ENCODE data around the gene ARX.

Gene ARX

DNA sequence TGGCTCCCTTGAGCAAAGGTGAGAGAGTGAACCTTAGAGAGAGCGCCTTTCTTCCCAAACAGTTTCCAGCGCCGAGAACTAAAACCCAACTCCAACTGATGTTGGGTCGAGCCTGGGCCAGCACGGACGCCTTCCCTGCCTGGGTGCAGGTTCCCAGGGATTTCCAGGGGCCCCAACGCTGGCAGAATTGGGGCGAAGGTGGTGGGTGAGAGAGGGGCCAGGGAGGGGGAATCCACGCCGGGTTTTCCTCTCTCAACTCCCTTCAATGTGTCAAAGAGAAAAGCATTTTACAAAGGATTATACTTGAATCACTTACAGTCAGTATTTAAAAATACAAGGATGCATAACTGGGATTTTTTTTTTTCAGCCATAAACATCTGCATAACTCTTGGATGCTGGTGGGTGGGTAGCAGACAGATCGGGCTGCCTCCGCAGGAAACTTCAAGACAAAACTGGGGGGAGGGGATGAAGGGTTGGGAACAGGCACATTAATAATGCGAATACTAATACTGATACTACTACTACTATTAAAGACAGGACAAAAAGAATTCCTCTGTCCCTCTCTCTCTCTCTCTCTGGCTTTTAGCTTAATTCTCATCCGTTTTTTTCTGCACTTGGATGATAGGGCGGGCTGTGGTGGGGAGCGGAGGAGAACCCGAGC, 1.3 kb upstream of the ARX start:
- DNase-seq (ENCODE audit: low spot score) = no peak

DNA sequence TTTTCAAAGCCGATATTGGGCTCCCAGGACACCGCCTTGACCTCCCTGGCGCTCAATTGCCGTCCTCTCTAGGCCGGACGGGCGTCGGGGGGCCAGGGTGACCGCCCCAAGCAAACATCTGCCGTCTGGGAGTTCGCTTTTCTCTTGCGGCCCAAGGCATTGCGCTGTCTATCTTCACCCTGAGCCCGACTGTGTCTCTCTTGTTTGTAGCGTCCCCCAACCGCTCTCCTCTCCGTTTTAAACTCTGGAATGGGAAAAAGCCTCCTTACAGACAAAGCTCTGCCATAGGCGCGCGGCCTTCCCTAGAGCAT, 551 bp upstream of the ARX start:
- DNase-seq (ENCODE audit: low spot score) = no peak

DNA sequence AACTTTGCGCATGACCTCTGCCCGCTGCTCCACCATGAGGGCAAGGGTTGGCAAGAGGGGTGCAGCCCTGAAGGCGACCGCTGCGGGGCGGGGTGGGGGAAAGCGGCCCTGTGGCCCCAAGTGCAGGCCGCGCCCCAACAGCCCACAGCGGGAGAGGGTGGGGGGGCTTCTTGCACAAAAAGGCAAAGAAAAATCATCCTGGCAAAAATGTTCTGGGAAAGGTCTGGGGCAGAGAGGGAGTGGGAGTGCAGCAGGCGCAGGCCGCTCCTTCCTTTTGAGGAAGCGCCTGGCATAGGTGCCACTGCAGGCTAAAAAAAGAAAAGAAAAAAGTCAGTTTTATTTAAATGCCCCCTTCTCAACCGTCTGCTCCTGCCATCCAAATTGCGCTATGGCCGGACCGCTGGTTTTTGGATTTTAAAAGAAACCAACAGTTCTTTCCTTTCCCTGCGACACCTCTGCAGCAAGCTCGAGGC, 1.4 kb downstream of the ARX start:
- no peak for DNase-seq (ENCODE audit: low spot score)

DNA sequence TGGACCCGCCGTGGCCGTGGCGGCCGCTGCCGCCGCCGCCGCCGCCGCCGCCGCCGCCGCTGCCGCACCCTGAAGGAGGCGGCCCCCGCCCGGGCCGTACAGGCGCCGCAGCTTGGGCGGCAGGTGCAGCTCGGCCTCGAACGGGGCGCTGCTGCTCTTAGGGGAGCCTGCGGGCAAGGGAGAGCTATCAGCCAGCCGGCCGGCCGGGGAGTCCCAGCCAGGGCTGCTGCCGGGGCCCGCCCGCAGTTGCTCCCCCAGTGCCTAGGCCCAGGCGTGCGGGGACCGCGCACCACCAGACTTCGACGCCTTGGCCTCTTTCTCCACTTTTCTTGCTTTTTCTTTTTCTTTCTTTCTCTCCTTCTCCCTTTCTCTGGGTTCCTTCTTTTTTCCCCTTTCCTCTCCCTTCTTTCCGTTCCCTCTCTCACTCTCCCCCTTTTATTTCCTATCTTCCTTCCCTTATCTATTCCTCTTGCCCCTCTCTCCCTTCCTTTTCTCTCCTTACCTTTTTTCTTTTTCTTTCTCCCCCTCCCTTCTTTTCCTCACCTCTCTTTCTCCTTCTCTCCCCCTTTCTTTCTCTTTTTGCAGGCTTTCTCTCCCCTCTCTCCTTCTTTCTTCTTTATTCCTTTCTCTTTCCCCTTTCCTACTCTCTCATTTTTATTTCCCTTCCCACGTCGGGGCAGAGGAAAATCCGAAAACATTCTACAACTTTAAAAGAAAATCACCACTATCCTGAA, 2.0 kb downstream of the ARX start:
- no peak for DNase-seq (ENCODE audit: low spot score)

DNA sequence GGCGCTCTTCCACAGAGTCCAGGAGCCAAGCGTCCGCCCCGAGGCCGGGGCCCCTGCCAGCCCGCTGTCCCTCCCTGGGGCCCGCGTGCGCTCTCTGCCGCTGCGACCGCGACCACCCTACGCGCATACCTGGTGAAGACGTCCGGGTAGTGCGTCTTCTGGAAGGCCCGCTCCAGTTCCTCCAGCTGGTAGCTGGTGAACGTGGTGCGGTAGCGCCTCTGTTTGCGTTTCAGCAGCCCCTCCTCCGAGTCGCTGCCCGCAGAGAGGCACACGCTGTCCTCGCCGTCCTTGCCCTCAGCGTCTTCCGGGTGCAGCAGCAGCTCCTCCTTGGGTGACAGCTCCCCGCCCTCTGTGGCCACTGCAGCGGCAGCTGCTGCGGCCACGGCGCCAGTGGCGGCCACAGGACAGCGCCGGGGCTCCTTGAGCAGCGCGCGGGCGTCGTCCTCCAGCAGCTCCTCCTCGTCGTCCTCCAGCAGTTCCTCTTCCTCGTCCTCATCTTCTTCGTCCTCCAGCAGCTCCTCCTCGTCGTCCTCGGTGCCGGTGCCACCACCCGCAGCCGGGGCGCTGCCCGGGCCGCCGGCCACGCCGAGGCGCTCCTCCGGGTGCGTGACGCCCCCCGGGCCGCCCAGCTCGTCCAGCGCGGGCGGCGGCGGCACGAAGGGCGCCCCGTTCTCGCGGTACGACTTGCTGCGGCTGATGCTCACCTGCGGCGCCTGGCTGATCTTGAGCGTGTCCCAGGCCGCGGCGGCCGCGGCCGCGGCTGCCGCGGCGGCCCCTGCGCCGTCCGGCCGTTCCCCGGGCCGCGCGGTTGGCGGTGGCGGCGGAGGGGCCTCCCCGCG, 2.8 kb downstream of the ARX start:
- DNase-seq (ENCODE audit: low spot score) = no peak

DNA sequence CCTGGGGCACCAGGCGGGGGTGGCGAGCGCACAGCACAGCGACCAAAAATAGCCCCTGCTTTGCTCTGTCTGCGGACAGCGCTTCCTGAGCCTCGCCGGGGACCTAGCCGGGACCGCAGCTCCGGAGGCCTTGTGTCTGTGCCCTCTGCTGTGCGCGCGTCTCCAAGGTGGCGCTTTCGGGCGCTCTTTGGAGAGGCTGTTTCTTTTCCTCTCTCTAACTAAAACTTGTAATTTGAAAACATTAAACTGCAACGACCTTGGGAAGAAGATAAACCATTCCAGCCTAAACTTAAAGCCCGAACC, 3.4 kb downstream of the ARX start:
- DNase-seq (ENCODE audit: low spot score) = no peak

DNA sequence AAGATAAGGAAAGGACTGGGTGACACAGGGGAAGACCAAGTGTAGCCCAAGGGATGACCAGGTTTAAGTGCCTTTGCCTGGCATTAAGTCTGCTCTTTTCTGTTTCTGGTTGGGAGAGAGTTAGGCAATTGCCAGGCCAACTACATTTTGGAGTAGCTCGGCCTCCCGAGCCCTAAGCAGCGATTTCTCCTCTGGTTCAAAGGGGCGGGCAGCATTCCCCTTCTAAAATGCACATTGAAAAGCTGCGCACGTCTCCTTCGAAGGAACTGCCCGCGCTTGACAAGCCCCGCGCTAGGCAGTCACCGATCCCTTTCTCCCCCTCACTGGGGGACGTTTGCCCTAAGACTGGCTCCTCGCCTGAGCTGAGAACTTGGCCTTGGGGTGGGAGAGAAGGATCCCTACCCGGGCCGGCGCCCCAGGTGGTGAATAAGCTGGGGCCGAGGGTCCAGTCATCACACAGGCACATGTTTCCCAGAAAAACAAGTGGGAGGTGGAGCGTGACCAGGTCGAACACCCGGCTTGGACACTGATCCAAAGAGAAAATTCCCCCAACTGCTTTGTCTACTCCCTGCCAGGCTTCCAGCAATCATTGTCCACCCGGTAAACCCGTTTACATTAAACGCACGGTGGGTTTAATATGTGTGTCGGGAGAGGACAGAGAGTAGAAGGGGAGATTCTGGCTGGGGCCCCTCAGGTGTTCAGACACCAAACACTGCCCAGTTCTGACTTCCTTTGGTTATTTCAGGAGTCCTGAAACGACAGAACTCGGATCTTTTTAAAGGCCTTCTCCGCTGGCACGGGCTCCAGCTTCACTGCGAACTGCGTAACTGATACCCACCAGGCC, 4.0 kb downstream of the ARX start:
- no peak for DNase-seq (ENCODE audit: low spot score)

DNA sequence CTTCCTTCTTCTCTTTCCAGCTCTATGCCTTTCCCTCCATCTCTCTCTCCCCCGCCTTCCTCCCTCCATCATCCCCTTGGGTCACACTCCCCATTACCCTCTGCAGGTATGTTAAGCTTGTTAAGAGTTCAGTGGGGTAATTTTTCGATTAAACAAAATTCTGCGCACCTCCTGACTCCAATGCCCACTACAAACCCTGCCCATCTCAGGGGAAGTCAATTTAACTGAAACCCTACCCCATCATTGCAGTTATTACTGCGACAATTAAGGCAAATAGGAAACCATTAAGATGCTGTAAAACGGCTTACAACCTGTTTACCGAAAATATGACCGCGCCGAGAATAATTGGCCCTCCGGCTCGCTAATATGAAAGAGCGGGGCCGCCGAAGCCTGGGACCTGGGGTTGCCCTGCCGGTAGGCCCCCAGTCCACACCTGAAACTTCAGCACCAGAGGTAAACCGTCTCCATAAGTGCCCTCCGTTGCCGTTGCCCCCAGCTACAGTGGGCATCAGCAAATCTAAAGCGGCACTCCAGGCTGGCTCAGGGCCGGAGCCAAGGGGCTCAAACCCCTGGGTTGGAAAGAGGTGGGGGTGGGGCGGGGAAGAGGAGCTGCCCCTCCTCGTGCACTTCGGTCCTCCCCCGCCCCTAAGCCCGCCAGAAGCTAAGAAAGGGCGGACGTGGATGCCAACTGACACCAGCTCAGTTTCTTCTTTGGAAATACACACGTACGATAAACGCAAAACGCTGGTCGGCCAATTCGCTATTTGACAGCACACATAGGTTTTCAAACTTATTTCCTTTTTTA, 4.8 kb downstream of the ARX start:
- no peak for DNase-seq (ENCODE audit: low spot score)

DNA sequence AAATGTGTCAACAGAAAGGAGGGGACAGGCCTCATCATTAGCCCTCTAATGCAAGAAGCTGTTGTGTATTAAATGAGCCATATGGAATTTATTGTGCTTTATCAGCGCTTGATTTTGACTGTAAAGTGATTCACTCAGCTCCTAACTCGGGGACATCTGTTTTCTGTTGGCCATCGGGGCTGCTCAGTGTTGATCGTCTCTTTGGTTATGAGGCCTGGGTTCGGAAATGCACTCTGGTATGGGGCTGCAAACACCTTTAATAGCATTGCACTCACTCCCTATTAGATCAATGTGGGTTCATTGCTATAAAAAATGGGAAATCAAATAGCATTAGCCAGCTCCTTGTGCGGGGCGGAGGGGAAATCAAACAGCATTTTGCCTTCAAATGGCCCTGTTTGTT, 6.4 kb downstream of the ARX start:
- DNase-seq (ENCODE audit: low spot score) = peak; percentile 29

DNA sequence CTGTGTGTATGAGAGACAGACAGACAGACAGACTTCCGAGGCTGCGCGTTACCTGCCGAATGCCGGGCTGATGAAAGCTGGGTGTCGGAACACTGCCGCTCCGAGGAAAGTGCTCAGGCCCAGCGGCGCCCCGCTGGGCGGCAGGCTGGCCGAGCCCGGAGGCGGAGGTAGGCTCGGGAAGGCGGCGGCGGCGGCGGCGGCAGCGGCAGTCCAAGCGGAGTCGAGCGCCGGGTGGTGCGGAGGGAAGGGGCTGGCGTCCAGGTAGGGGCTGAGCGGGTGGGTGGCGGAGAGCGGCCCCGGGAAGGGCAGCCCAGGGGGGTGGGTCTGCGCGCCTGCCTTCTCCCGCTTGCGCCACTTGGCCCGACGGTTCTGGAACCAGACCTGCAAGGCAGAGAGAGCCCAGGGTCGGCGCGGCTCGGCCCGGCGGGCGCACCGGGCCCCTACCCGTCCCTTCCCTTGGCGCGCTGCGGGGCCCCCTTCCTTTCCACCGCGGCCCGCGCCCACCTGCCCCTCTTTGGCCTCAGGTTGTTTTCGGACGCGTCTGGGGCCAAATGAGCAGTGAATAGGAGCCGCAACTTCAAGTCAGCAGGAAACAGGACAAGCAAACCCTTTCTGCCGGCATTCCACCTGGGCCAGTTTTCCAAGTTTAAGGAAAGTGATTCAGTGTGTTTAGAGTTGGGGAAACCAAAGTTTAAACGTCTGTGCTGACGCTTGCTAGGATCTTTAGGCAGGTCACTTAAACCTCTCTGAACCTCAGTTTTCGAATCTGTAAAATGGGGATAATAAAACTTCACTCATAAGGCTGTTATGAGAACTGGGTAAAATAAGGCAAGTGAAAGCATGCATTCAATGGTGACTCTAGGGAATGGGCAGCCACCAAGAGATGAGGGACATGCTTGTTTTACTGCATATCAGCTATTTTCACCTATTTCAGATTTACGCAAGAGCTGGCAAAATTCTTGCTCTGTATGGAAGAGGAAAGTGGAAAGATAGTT, 8.4 kb downstream of the ARX start:
- no peak for DNase-seq (ENCODE audit: low spot score)

DNA sequence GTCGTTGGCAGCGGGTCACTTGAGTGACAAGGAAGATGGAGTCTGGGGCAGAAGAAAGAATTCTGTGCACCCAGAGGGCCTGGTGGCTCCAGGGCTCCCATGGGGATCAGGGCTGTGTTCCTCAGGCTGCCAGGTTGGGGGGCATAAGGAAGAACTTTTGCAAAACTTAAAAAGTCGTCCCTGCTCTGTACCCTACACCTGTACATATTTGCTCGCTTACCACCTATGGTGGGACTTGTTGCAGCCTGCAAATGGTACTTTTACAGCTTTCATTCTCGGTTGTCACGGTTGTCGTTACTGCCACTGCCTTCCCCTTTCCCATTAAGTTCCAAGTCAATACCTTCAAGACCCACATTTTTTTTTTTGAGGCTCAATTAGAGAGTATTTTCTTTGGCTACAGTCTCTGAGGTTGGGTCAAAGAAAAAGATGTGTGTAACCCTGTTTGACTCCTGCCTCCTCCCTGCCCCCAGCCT, 9.1 kb downstream of the ARX start:
- no peak for DNase-seq (ENCODE audit: low spot score)

DNA sequence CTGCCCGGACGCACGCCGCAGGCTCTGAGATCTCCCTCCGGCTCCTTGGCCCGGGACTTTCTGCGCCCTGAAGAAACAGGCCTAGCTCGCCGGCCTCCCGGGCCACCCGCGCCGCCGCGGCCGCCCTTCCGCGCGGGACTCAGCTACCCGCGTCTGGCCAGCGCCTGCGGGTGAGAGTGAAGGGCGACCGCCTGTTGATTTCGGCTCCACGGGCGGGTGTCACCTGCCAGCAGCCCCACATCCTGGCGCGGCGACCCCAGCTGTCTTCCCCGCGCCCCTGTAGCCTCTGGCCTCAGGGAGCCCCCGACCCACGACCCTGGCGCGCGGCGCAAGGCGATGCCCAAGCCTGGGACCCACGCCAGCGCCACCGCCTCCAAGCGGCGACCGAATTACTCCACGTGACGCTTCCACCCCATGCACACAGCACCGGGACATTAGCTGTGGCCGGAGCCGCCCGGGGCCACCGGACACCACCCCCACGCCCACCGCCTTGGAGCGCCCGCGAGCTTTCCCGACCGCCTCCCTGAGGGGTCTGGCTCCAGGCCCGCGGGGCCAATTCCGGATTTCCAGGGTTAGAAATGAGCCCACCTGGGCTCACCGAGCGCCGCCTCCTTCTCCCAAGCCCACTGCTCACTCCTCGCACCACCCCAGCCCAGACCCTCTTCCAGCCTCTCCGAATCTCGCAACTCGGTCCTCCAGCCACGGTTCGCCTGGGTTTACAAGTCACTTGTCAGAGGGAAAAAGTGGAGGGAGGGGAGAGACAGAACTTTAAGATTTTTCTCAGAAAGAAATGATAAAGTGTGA, 10.2 kb downstream of the ARX start:
- DNase-seq (ENCODE audit: low spot score) = no peak

DNA sequence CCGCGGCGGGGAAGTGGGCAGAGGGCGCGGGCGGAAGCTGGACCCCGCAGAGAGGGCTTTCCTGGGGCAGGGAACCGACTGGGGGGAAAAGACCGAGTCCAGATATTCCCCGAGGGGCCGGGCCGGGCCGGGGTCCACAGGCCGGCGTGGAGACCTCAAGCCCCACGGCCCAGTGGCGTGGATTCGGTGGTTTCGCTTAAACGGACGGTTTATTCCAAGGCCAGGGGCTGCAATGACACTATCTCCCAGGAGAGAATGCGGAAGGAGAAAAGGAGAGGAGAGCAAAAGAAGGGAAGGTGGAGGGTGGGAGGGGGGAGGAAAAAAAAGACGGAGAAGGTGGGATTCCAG, 10.8 kb downstream of the ARX start:
- DNase-seq (ENCODE audit: low spot score) = no peak

DNA sequence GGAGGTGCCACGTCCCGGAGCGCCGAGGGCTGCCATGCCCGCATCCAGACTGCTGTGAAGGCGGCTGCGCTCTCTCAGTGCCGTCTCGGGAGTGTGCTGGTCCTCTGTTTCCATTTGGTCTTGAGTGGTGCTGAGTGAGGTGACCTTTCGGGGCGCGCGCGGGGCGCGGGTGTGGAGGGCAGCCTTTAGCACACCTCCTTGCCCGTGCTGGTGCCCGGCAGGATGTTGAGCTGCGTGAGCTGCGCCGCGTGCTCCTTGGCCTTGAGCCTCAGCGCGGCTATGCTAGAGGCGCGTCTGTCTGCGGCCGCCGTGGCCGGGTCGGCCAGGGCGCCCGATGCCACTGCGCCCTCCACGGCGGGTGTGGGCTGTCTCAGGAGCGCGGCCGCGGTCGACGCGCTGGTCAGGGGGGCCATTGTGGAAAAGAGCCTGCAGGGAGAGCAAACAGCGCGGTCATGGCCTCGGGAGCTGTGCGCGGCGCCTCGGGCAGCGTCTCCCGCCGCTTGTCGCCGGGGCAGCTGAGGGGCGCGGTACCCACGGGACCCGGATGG, 11.2 kb downstream of the ARX start:
- DNase-seq (ENCODE audit: low spot score) = no peak

DNA sequence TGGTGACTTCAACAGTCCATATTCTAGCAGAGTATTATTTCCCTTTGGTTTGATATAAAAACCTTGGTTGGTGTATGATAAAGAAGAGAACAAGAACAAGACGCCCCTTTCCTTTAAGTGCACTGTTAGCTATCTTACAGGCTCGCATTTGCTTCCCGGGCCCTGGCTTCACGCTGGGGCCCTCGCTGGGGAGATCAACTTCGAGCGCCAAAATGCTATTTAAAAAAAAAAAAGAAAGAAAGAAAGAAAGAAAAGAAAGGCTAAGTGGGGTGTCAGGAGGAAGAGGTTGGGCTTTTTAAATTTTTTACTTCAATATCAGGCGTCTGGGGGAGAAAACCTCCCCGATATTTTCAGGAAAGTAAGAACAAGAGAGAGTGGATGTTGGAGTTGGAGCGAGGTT, 11.7 kb downstream of the ARX start:
- no peak for DNase-seq (ENCODE audit: low spot score)

DNA sequence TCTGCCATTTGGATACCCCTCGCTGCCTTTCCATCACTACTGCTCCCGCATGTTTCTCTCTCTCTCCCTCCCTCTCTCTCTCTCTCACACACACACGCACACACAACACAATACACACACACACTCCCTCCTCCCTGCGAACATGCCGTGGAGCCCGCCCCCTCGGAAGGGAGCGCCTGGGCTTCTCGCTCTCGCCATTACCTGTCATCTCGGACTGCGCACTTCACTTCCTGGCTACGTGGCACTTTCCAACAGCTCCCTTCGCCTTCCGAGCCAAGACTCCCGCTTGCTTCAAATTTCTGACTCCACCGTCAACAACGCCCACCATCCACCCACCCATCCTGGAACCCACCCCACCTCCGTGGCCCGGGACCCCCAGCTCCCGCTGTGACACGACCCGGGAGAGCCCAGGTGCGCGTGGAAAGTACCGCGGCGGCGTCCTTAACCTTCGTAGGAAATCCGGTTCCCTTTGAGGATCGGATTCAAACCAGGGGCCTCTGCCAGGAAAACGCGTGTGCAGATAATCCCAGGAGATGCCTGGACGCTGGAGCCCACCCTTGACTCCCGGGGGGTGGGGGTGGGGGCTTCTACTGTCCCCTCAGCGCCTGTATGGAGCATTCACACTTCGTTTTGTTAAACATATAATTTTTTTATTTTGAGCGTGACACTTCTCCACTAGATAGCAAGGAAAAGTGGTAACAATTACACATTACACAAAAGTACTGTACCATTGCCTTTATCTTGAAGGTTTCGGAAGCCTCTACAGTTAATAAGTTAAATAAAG, 12.5 kb downstream of the ARX start:
- no peak for DNase-seq (ENCODE audit: low spot score)

DNA sequence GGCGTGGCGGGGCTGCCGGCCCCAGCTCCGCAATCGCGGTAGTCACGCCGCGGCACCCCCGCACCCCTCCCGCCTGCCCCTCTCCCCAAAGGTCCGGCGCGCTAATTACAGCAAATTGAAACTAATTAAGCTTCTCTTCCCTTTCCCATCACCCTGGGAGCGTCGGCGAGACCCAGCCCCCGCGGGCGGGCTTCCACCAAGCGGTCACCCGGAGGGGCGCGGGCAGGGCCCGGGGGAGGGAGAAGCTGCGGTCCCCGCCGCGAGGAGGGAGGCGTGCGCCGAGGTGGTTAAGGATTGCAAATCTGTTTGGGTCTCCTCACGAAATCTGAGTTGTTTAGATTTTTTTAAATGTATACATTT, 13.1 kb downstream of the ARX start:
- no peak for DNase-seq (ENCODE audit: low spot score)

Data from SK-N-DZ (cell line).